ENCODE results near the gene PARD6G.

Gene PARD6G

GRCh38 chr18:80247393-80247841, at the start of gene PARD6G:
Gene PARD6G, minus strand, starts transcription at chr18:80247514. Its CDS starts 166 bp downstream, at chr18:80247348.
- DNase-seq = peak; percentile 85

GRCh38 chr18:80262241-80263033, 15.1 kb upstream of the PARD6G start:
- DNase-seq = peak; percentile 88

- DNase-seq = no peak
Measured at GRCh38 chr18:80259610-80260009, 12.3 kb upstream of the PARD6G start.

GRCh38 chr18:80258640-80259039, 11.3 kb upstream of the PARD6G start:
- no peak for DNase-seq

GRCh38 chr18:80257579-80258543, 10.5 kb upstream of the PARD6G start:
- peak; percentile 77 for DNase-seq

GRCh38 chr18:80254971-80255500, 7.7 kb upstream of the PARD6G start:
- DNase-seq = no peak

- peak; percentile 79 for DNase-seq
Measured at GRCh38 chr18:80253871-80254492, 6.7 kb upstream of the PARD6G start.

- DNase-seq = no peak
Measured at GRCh38 chr18:80253236-80253635, 5.9 kb upstream of the PARD6G start.

- DNase-seq = no peak
Measured at GRCh38 chr18:80252136-80252535, 4.8 kb upstream of the PARD6G start.

- DNase-seq = no peak
Measured at GRCh38 chr18:80251700-80252099, 4.4 kb upstream of the PARD6G start.

GRCh38 chr18:80250740-80251364, 3.5 kb upstream of the PARD6G start:
- DNase-seq = no peak

- no peak for DNase-seq
Measured at GRCh38 chr18:80249217-80250093, 2.1 kb upstream of the PARD6G start.

- no peak for DNase-seq
Measured at GRCh38 chr18:80246445-80247392, 595 bp downstream of the PARD6G start.

- no peak for DNase-seq
Measured at GRCh38 chr18:80245781-80246444, 1.4 kb downstream of the PARD6G start.

GRCh38 chr18:80244956-80245730, 2.2 kb downstream of the PARD6G start:
- DNase-seq = no peak

- DNase-seq = no peak
Measured at GRCh38 chr18:80244167-80244566, 3.1 kb downstream of the PARD6G start.

GRCh38 chr18:80243204-80243603, 4.1 kb downstream of the PARD6G start:
- DNase-seq = no peak

- no peak for DNase-seq
Measured at GRCh38 chr18:80241919-80242777, 5.2 kb downstream of the PARD6G start.
